ENCODE measurements around the gene MAB21L4. TPM values are rescaled to one million over a fixed set of nuclear protein-coding genes. Genes with fewer than 3 reads are reported as not detected.

The MAB21L4 gene
- total RNA-seq, 1 experiment from 2014 or later: 0.21 TPM

DNA sequence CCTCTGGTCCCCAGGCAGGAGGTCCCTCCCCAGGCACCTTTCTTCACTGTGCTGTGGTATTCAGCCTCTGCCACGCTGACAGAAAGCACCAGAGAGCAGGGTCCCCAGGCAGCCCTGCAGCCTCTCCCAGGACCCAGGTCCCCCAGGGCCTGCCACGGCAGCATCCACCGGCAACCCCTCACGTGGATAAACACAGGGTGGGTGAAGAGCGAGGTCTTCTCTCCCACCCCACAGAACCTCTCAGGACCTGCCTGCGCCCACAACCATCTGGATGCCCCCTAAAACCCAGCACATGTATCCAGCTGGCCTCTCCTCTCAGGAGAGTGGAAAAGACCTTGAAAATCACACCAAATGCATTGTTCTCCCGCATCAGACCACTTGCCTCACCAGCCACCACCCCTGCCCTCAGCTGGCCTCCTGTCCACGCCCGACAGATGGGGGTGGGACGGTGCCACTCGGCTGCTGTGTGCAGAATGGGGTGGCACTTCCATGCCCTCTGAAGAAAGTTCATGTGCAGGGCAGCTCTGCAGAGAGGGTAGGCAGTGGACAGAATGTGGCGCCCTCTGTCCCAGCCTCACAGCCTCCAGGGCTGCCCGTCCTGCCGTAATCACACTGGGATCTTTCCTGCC is 6.1 kb upstream of the MAB21L4 start:
- Histone ChIP-seq H3K27me3 (ENCODE audit: control insufficient read depth, insufficient read depth, low read length) (no peaks in the 10 kb centered on the region), H3K9me3 (ENCODE audit: control insufficient read depth, insufficient read depth, low read depth, low read length) (no peaks in the 10 kb centered on the region), H3K4me3 (ENCODE audit: low read depth in 2 of 2, low read length in 2 of 2) (no peak overlapping the region), H3K4me1 (ENCODE audit: control insufficient read depth, insufficient read depth, low read length) (no peaks in the 10 kb centered on the region), H3K27ac (ENCODE audit: low read length) (no peak overlapping the region), H3K36me3 (ENCODE audit: control insufficient read depth, insufficient read depth, low read length) (no peaks in the 10 kb centered on the region)
- intact Hi-C loops (cut with micrococcal nuclease; ENCODE audit: unreplicated experiment): no loop called here
- BruUV-seq (replicated peaks): no TSS peak
- DNase-seq (ENCODE audit: low read depth, low spot score) (no peak), ATAC-seq (no peak)
- in situ Hi-C loops (cut with HindIII; ENCODE audit: low pct_unique_long_range_greater_than_20kb, low sequenced_read_pairs): no loop called here
- POLR2A ChIA-PET: no interaction called here
- TF ChIP-seq POLR2AphosphoS5 (IDR thresholded peaks at IDR 0.05; ENCODE audit: low read depth, low read length): no peak
- TF ChIP-seq, protein P1, sequence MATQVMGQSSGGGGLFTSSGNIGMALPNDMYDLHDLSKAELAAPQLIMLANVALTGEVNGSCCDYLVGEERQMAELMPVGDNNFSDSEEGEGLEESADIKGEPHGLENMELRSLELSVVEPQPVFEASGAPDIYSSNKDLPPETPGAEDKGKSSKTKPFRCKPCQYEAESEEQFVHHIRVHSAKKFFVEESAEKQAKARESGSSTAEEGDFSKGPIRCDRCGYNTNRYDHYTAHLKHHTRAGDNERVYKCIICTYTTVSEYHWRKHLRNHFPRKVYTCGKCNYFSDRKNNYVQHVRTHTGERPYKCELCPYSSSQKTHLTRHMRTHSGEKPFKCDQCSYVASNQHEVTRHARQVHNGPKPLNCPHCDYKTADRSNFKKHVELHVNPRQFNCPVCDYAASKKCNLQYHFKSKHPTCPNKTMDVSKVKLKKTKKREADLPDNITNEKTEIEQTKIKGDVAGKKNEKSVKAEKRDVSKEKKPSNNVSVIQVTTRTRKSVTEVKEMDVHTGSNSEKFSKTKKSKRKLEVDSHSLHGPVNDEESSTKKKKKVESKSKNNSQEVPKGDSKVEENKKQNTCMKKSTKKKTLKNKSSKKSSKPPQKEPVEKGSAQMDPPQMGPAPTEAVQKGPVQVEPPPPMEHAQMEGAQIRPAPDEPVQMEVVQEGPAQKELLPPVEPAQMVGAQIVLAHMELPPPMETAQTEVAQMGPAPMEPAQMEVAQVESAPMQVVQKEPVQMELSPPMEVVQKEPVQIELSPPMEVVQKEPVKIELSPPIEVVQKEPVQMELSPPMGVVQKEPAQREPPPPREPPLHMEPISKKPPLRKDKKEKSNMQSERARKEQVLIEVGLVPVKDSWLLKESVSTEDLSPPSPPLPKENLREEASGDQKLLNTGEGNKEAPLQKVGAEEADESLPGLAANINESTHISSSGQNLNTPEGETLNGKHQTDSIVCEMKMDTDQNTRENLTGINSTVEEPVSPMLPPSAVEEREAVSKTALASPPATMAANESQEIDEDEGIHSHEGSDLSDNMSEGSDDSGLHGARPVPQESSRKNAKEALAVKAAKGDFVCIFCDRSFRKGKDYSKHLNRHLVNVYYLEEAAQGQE (IDR thresholded peaks at IDR 0.05; ENCODE audit: insufficient read depth in 1 of 2, low read depth in 2 of 2, low read length in 1 of 2): no peak
- no peak for TF ChIP-seq TCF7L2 (IDR thresholded peaks at IDR 0.05; ENCODE audit: low read depth, low read length)
- TF ChIP-seq, protein P2, sequence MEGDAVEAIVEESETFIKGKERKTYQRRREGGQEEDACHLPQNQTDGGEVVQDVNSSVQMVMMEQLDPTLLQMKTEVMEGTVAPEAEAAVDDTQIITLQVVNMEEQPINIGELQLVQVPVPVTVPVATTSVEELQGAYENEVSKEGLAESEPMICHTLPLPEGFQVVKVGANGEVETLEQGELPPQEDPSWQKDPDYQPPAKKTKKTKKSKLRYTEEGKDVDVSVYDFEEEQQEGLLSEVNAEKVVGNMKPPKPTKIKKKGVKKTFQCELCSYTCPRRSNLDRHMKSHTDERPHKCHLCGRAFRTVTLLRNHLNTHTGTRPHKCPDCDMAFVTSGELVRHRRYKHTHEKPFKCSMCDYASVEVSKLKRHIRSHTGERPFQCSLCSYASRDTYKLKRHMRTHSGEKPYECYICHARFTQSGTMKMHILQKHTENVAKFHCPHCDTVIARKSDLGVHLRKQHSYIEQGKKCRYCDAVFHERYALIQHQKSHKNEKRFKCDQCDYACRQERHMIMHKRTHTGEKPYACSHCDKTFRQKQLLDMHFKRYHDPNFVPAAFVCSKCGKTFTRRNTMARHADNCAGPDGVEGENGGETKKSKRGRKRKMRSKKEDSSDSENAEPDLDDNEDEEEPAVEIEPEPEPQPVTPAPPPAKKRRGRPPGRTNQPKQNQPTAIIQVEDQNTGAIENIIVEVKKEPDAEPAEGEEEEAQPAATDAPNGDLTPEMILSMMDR (IDR thresholded peaks at IDR 0.05): no peak
- no peak for TF ChIP-seq SIN3A (IDR thresholded peaks at IDR 0.05; ENCODE audit: borderline replicate concordance, insufficient read depth, low read depth, low read length)
- CTCF ChIA-PET: no interaction called here

DNA sequence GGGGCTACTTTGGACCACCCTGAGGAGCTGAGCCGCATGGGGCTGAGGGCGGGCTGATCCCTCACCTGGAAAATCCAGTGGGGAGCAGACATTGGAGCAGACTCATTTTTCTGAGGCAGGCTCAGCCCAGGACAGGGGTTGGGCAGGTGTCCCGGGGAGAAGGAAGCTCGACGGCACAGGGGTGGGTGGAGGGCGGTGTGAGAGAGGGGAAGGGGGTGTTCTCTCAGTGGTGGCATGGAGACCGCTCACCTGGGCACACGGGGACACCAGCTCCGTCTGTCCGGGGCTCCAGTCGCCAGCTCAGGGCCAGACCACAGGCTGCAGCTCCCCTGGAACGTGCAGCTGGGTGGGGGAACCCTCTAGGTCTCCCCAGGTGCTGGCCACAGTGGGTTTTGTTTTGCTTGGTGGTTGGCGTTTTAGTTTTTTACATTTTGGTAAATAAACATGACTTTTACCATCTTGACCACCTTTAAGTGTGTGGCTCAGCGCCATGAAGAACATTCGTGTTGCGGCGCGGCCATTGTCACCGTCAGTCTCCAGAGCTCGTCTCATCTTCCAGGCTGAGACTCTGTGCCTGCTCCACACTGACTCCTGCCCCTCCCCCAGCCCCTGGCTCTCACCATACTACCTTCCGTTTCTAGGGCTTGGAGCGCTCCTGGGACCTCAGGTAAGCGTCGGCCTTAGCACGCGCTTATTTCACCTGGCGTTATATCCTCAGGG is 4.3 kb upstream of the MAB21L4 start:
- CTCF ChIA-PET: no interaction called here
- Histone ChIP-seq H3K36me3 (ENCODE audit: control insufficient read depth, insufficient read depth, low read length) (no peaks in the 10 kb centered on the region), H3K4me3 (ENCODE audit: low read depth in 2 of 2, low read length in 2 of 2) (no peak overlapping the region), H3K9me3 (ENCODE audit: control insufficient read depth, insufficient read depth, low read depth, low read length) (no peaks in the 10 kb centered on the region), H3K27ac (ENCODE audit: low read length) (no peak overlapping the region), H3K27me3 (ENCODE audit: control insufficient read depth, insufficient read depth, low read length) (no peaks in the 10 kb centered on the region), H3K4me1 (ENCODE audit: control insufficient read depth, insufficient read depth, low read length) (no peaks in the 10 kb centered on the region)
- intact Hi-C loops (cut with micrococcal nuclease; ENCODE audit: unreplicated experiment) (no loop called here), in situ Hi-C loops (cut with HindIII; ENCODE audit: low pct_unique_long_range_greater_than_20kb, low sequenced_read_pairs) (no loop called here)
- ATAC-seq (no peak), DNase-seq (ENCODE audit: low read depth, low spot score) (no peak)
- POLR2A ChIA-PET: no interaction called here
- TF ChIP-seq SIN3A (IDR thresholded peaks at IDR 0.05; ENCODE audit: borderline replicate concordance, insufficient read depth, low read depth, low read length): no peak
- no peak for TF ChIP-seq TCF7L2 (IDR thresholded peaks at IDR 0.05; ENCODE audit: low read depth, low read length)
- TF ChIP-seq, protein P1 (IDR thresholded peaks at IDR 0.05; ENCODE audit: insufficient read depth in 1 of 2, low read depth in 2 of 2, low read length in 1 of 2): no peak
- TF ChIP-seq POLR2AphosphoS5 (IDR thresholded peaks at IDR 0.05; ENCODE audit: low read depth, low read length): no peak
- TF ChIP-seq, protein P2 (IDR thresholded peaks at IDR 0.05): no peak
- no TSS peak for BruUV-seq (replicated peaks)
